Right lobe of liver (tissue), 4 donors: ENCODE measurements around the gene TMEFF2.

Experiments
- CTCF ChIP-seq, 4 donors: fragments of 200-600 bp in 3 of 4; fragments of 450-650 bp in 1 of 4; IDR thresholded peaks; one replicate each; pipeline versions ENCODE4 v1.5.1 to v1.8.0; 2016 to 2022; ENCODE audit warnings: antibody characterized with exemption in 4 of 4, mild to moderate bottlenecking in 2 of 4
- POLR2A ChIP-seq: fragments of 450-650 bp; IDR thresholded peaks from one replicate; pipeline ENCODE4 v1.6.1; 2017; ENCODE audit warnings: antibody characterized with exemption, mild to moderate bottlenecking
- donor health status: DM: no; HTN: no; CAD: no.
- donor health status: DM: no; HTN: no; CAD: no.
- donor health status: DM: no; HTN: yes; CAD: no.

GRCh38 chr2:191947235-191947634 lies 247.5 kb downstream of the TMEFF2 start:
- TF ChIP-seq CTCF (IDR thresholded peaks at IDR 0.05): no peak
- TF ChIP-seq POLR2A: no peak
